NCI-H2196 treated with DMSO at 0.1 percent for 48 hours (cell line): ENCODE results near the gene PAMR1.
"Not testable (repeated sequence)": the region's sequence is repeated elsewhere in the genome, so short reads cannot be mapped to it uniquely, and the experiment has no call there.

Experiments used
- DNase-seq: peaks from one replicate; lab custom pipeline; 2025; ENCODE audit not compliant: unreplicated experiment; lab: John Stamatoyannopoulos, UW

PAMR1 gene

GRCh38 chr11:35525501-35526175, at the start of gene PAMR1:
PAMR1 (minus strand) TSS chr11:35525616; CDS start chr11:35525585, 31 bp downstream.
- DNase-seq = peak; percentile 2

- no peak for DNase-seq
These were observed 46.3 kb upstream of the PAMR1 start for GRCh38 chr11:35571696-35572095.

GRCh38 chr11:35567737-35568465, 42.5 kb upstream of the PAMR1 start:
- DNase-seq = peak; percentile 41

GRCh38 chr11:35566885-35567284, 41.5 kb upstream of the PAMR1 start:
- DNase-seq = no peak

GRCh38 chr11:35566181-35566580, 40.8 kb upstream of the PAMR1 start:
- no peak for DNase-seq

GRCh38 chr11:35564245-35564595, 38.8 kb upstream of the PAMR1 start:
- DNase-seq = no peak

- no peak for DNase-seq
These were observed 38.2 kb upstream of the PAMR1 start for GRCh38 chr11:35563484-35564244.

- DNase-seq = no peak
These were observed 34.5 kb upstream of the PAMR1 start for GRCh38 chr11:35559949-35560348.

GRCh38 chr11:35558513-35558912, 33.1 kb upstream of the PAMR1 start:
- no peak for DNase-seq

GRCh38 chr11:35555488-35555887, 30.1 kb upstream of the PAMR1 start:
- DNase-seq = no peak

- no peak for DNase-seq
These were observed 29.3 kb upstream of the PAMR1 start for GRCh38 chr11:35554491-35555437.

GRCh38 chr11:35553831-35554230, 28.4 kb upstream of the PAMR1 start:
- no peak for DNase-seq

- DNase-seq = no peak
These were observed 27.6 kb upstream of the PAMR1 start for GRCh38 chr11:35553021-35553420.

- DNase-seq = no peak
These were observed 27.2 kb upstream of the PAMR1 start for GRCh38 chr11:35552616-35553015.

- no peak for DNase-seq
These were observed 25.1 kb upstream of the PAMR1 start for GRCh38 chr11:35550374-35551036.

- DNase-seq = peak; percentile 4
These were observed 24.4 kb upstream of the PAMR1 start for GRCh38 chr11:35549787-35550186.

- DNase-seq = no peak
These were observed 23.6 kb upstream of the PAMR1 start for GRCh38 chr11:35548925-35549561.

- DNase-seq = not testable (repeated sequence)
These were observed 22.6 kb upstream of the PAMR1 start for GRCh38 chr11:35547995-35548394.

GRCh38 chr11:35546317-35546716, 20.9 kb upstream of the PAMR1 start:
- no peak for DNase-seq
